HG02943 (cell line): ENCODE data around the gene NCAPD2.
A peak's percentile ranks its signal among the peaks of the same experiment; 100 is the strongest.

Experiments used
- ATAC-seq: cut with Tn5 transposase; IDR thresholded peaks from one replicate; pipeline ENCODE4 v1.9.1; 2021; ENCODE audit warnings: mild to moderate bottlenecking, low read depth, moderate library complexity; ENCODE audit not compliant: unreplicated experiment

NCAPD2 gene, protein sequence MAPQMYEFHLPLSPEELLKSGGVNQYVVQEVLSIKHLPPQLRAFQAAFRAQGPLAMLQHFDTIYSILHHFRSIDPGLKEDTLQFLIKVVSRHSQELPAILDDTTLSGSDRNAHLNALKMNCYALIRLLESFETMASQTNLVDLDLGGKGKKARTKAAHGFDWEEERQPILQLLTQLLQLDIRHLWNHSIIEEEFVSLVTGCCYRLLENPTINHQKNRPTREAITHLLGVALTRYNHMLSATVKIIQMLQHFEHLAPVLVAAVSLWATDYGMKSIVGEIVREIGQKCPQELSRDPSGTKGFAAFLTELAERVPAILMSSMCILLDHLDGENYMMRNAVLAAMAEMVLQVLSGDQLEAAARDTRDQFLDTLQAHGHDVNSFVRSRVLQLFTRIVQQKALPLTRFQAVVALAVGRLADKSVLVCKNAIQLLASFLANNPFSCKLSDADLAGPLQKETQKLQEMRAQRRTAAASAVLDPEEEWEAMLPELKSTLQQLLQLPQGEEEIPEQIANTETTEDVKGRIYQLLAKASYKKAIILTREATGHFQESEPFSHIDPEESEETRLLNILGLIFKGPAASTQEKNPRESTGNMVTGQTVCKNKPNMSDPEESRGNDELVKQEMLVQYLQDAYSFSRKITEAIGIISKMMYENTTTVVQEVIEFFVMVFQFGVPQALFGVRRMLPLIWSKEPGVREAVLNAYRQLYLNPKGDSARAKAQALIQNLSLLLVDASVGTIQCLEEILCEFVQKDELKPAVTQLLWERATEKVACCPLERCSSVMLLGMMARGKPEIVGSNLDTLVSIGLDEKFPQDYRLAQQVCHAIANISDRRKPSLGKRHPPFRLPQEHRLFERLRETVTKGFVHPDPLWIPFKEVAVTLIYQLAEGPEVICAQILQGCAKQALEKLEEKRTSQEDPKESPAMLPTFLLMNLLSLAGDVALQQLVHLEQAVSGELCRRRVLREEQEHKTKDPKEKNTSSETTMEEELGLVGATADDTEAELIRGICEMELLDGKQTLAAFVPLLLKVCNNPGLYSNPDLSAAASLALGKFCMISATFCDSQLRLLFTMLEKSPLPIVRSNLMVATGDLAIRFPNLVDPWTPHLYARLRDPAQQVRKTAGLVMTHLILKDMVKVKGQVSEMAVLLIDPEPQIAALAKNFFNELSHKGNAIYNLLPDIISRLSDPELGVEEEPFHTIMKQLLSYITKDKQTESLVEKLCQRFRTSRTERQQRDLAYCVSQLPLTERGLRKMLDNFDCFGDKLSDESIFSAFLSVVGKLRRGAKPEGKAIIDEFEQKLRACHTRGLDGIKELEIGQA (N-terminal part only)

GRCh38 chr12:6493497-6494257 is at the start of gene NCAPD2:
NCAPD2 (plus strand) TSS chr12:6494102; CDS start chr12:6495099, 997 bp downstream.
- ATAC-seq, result peak; percentile 79

DNA sequence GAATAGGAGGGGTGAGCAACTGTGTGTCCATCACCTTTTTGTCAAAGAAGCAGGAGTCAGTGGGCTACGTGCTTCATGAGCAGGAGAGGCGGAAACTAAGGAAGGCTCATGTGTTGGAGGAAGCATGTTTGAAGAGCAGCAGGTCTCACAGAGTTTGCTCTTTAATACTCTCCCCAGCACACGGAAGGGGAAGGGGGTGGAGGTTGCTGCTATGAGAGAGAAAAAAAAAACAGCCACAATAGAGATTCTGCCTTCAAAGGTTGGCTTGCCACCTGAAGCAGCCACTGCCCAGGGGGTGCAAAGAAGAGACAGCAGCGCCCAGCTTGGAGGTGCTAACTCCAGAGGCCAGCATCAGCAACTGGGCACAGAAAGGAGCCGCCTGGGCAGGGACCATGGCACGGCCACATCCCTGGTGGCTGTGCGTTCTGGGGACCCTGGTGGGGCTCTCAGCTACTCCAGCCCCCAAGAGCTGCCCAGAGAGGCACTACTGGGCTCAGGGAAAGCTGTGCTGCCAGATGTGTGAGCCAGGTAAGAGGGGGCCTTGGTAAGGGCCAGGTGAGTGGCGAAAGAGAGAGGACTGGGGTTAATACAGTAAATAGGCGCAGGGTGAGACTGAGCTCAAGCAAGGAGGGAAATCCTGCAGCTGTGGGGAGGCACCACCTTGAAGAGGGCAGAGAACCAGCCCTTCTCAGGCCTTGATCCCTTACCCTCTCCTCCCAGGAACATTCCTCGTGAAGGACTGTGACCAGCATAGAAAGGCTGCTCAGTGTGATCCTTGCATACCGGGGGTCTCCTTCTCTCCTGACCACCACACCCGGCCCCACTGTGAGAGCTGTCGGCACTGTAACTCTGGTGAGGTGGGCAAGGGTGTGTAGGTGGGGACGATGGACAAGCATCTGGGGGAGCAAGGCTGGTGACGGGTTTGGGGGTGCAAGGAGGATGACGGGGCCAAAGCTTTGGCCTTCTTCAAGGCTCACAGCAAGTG is 48.9 kb upstream of the NCAPD2 start, which contains the start of gene CD27:
TSS of gene CD27 (plus strand) at position 252 of the 985 bp plus-strand sequence. CDS start at position 393, 141 bp downstream.
- no peak for ATAC-seq

- no peak for ATAC-seq
These were observed 43.6 kb upstream of the NCAPD2 start for GRCh38 chr12:6450091-6450868.

- no peak for ATAC-seq
These were observed 43.0 kb upstream of the NCAPD2 start for GRCh38 chr12:6450869-6451347.

DNA sequence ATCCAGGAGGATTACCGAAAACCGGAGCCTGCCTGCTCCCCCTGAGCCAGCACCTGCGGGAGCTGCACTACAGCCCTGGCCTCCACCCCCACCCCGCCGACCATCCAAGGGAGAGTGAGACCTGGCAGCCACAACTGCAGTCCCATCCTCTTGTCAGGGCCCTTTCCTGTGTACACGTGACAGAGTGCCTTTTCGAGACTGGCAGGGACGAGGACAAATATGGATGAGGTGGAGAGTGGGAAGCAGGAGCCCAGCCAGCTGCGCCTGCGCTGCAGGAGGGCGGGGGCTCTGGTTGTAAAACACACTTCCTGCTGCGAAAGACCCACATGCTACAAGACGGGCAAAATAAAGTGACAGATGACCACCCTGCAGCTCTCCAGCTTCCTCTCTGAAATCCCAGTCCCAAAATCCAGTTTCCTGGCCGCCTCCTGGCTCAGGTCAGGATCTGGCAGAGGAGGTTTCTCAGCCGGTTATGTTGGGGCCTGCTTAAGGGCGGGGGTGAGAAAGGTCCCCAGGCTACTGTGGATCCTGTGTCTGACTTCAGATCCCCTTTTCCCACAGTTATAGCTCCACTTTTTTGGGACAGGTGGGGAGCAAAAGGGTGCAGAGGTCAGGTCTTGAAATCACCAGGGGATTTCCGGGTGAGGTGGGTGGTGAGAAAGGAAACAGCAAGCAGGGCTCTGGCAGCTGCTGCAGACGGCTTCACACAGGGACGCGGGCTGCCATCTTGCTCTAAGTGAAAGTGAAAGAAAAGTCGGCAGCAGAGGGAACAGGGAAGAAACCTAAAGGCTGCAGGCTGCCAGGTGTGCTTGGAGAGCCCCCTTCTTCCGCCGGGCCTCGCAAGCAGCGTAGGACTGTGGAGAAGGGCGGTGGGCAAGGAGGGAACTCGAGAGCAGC is 42.3 kb upstream of the NCAPD2 start, which contains the start of gene TAPBPL:
TSS of gene TAPBPL (plus strand) at position 695 of the 897 bp plus-strand sequence. CDS start 207 bp downstream, outside the sequence.
- ATAC-seq, result peak; percentile 70

- no peak for ATAC-seq
These were observed 41.5 kb upstream of the NCAPD2 start for GRCh38 chr12:6452245-6452943.

GRCh38 chr12:6452944-6453630 is 40.8 kb upstream of the NCAPD2 start:
- ATAC-seq, result no peak

- no peak for ATAC-seq
These were observed 36.5 kb upstream of the NCAPD2 start for GRCh38 chr12:6457220-6457945.

GRCh38 chr12:6458281-6459003 is 35.5 kb upstream of the NCAPD2 start:
- ATAC-seq, result no peak

DNA sequence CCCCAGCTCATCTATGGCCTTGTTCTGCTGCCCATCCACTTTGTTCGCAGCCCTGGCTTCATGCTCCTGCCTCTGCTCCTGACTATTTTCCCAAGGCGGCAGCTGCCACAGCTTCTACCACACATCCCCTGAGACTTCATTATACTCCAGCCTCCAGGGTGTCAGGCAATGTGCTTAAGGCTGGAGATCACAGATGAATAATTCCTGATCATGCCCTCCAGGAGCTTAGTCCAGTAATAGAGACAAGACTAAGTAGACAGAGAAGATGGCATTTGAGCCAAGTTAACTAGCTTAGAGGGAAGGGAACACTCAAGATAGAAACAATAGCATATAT is 34.9 kb upstream of the NCAPD2 start:
- ATAC-seq, result no peak

DNA sequence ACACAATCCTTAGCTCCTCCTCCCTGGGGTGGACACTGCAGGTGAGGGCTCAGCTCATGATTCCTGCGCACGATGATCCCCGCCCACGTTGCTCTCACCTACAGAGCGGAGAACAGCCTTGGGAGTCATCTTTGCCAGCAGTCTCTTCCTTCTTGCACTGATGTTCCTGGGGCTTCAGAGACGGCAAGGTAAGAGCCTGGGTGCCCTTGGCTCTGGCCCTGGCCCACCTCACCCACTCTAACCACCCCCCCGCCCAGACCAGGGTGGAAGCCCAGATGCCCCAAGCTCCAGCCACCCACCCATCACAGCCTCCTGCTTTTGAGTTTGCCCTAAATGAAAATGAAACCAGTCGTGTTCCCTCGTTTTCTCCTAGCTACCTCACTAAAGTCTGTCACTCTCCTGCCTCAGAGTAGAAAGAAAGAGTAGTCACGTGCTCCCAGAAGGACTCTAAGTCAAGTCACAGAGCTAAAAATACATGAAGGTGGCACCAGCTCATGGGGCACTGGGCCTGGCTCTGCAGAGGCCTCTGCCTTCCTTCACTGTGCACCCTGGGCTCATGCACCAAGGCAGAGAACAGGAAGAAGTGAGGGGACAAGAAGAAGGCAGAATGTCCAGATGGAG is 33.0 kb upstream of the NCAPD2 start:
- no peak for ATAC-seq

DNA sequence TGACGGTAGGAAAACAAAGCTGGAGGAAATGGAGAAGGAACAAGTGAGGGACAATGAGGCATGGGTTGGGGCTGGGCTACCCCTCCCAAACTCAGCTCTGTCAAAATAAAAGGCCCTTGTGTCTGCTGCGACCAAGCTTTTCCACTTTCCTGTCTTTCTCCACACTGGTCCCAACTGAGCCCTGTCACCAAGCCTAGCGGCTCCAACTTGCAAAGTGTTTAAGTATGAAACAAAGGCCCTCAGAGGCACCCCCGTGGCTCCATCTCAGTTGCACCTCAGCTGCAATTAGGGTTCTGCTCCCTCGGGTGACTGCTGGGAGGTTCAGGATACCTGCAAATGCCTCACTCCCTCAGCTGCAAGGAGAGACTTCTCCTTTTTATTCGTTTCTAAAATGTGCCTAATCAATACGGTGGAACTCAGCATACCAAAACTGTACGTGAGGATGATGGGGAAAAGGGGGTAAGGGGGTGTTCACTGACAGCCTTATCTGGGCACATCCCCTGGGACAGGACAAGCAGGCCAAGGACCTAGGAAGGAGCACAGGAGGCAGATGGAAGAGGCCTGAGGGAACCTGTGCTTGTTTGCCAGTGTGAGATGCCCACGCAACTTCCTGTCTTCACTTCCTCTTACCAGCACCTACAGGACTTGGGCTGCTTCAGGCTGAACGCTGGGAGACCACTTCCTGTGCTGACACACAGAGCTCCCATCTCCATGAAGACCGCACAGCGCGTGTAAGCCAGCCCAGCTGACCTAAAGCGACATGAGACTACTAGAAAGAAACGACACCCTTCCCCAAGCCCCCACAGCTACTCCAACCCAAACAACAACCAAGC is 32.3 kb upstream of the NCAPD2 start:
- peak; percentile 81 for ATAC-seq
